HCT116 (cell line): ENCODE data around the gene OPN1MW3.

ENCODE experiments used
- CEBPB ChIP-seq: IDR thresholded peaks from 2 replicates; pipeline ENCODE4 v1.6.1; 2012; ENCODE audit warnings: low read depth
- FOSL1 ChIP-seq: IDR thresholded peaks from 2 replicates; pipeline ENCODE4 v1.6.1; 2012; ENCODE audit warnings: low read depth

- TF ChIP-seq CEBPB: no peak
- no peak for TF ChIP-seq FOSL1
These were observed 54.7 kb downstream of the OPN1MW3 start for GRCh38 chrX:154312116-154312515.
